Measurements from ENCODE around the gene ERMAP. TPM values are rescaled to one million over a fixed set of nuclear protein-coding genes. Genes with fewer than 3 reads are reported as not detected.

Gene ERMAP
- total RNA-seq: 14.7 to 17.2 TPM (median 15.4 TPM) in 3 replicates

GRCh38 chr1:42816585-42817439 is at the start of gene ERMAP, which contains the start of gene SVBP:
ERMAP (plus strand) TSS chr1:42817122; CDS start chr1:42830449, 13,327 bp downstream.
SVBP (minus strand) TSS chr1:42817397; CDS start chr1:42816544, 853 bp downstream.
- no peaks in the 10 kb centered on the region for H3K27me3 Mint-ChIP-seq (ENCODE audit: low read depth)
- peaks cover 20% of the 10 kb centered on the region for H3K4me1 Mint-ChIP-seq
- no peak for TF ChIP-seq CTCF (IDR thresholded peaks at IDR 0.05; ENCODE audit: unreplicated experiment)
- no peaks in the 10 kb centered on the region for H3K9me3 Mint-ChIP-seq
- H3K4me3 Mint-ChIP-seq: peak within 1 kb of the TSS; percentile 73
- DNase-seq (ENCODE audit: low spot score in 2 of 2, unreplicated experiment in 2 of 2): peak; percentile 96 to 97
- H3K36me3 Mint-ChIP-seq: peaks cover 4% of the 10 kb centered on the region
- H3K27ac Mint-ChIP-seq: peak within 1 kb of the TSS; percentile 92

GRCh38 chr1:42767510-42768000 is 49.4 kb upstream of the ERMAP start:
- Mint-ChIP-seq H3K4me3 (no peak overlapping the region), H3K27ac (peak overlapping the region; percentile 86), H3K9me3 (no peaks in the 10 kb centered on the region), H3K4me1 (peaks cover 13% of the 10 kb centered on the region), H3K27me3 (ENCODE audit: low read depth) (no peaks in the 10 kb centered on the region), H3K36me3 (peaks cover 7% of the 10 kb centered on the region)
- no peak for DNase-seq (ENCODE audit: low spot score in 2 of 2, unreplicated experiment in 2 of 2)
- no peak for TF ChIP-seq CTCF (IDR thresholded peaks at IDR 0.05; ENCODE audit: unreplicated experiment)

GRCh38 chr1:42768172-42768571 is 48.8 kb upstream of the ERMAP start:
- no peak for TF ChIP-seq CTCF (IDR thresholded peaks at IDR 0.05; ENCODE audit: unreplicated experiment)
- H3K27me3 Mint-ChIP-seq (ENCODE audit: low read depth): no peaks in the 10 kb centered on the region
- no peaks in the 10 kb centered on the region for H3K9me3 Mint-ChIP-seq
- peaks cover 7% of the 10 kb centered on the region for H3K36me3 Mint-ChIP-seq
- no peak overlapping the region for H3K4me3 Mint-ChIP-seq
- peaks cover 13% of the 10 kb centered on the region for H3K4me1 Mint-ChIP-seq
- peak overlapping the region; percentile 86 for H3K27ac Mint-ChIP-seq
- DNase-seq (ENCODE audit: low spot score in 2 of 2, unreplicated experiment in 2 of 2): no peak

- no peak overlapping the region for H3K27ac Mint-ChIP-seq
- H3K9me3 Mint-ChIP-seq: no peaks in the 10 kb centered on the region
- no peak for DNase-seq (ENCODE audit: low spot score in 2 of 2, unreplicated experiment in 2 of 2)
- peaks cover 8% of the 10 kb centered on the region for H3K36me3 Mint-ChIP-seq
- H3K27me3 Mint-ChIP-seq (ENCODE audit: low read depth): no peaks in the 10 kb centered on the region
- no peak for TF ChIP-seq CTCF (IDR thresholded peaks at IDR 0.05; ENCODE audit: unreplicated experiment)
- H3K4me1 Mint-ChIP-seq: peaks cover 13% of the 10 kb centered on the region
- peak overlapping the region; percentile 18 for H3K4me3 Mint-ChIP-seq
Measured at GRCh38 chr1:42769811-42770210, 47.1 kb upstream of the ERMAP start.

- no peak for DNase-seq (ENCODE audit: low spot score in 2 of 2, unreplicated experiment in 2 of 2)
- Mint-ChIP-seq H3K27me3 (ENCODE audit: low read depth) (no peaks in the 10 kb centered on the region), H3K4me1 (peaks cover 6% of the 10 kb centered on the region), H3K27ac (no peak overlapping the region), H3K4me3 (no peak overlapping the region), H3K36me3 (peaks cover 41% of the 10 kb centered on the region), H3K9me3 (no peaks in the 10 kb centered on the region)
- TF ChIP-seq CTCF (IDR thresholded peaks at IDR 0.05; ENCODE audit: unreplicated experiment): no peak
Measured at GRCh38 chr1:42773420-42773819, 43.5 kb upstream of the ERMAP start.
